ENCODE measurements around the gene TMEM238L. TPM values are rescaled to one million over a fixed set of nuclear protein-coding genes. Genes with fewer than 3 reads are reported as not detected.

Gene TMEM238L
- total RNA-seq, 4 donors from 2014 or later, result 0.22 TPM; not detected in 3

DNA sequence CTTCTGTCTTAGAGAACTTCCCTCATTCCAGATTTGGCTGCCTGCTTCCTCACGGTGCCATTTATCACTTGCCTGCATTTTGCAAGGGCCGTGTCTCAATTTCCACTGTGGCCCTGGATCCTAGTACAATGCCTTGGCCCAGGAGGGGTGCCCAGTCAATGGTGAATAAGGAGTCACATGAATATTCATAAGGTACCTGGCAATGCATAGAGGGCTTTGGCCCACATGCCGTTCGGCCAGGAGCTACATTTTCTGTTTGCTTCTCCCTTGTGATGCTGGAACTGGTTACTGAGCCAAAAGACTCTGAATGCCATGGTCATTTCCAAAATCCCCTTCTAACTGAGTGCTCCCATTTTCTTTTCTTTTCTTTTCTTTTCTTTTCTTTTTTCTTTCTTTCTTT is 38.8 kb upstream of the TMEM238L start:
- no peak overlapping the region for H3K27ac ChIP-seq
- ATAC-seq, result no peak
- intact Hi-C loops (cut with DNase I; ENCODE audit: low total_unique reads), result no loop called here
- H3K9me3 ChIP-seq, result no peaks in the 10 kb centered on the region
- TF ChIP-seq, protein P1, sequence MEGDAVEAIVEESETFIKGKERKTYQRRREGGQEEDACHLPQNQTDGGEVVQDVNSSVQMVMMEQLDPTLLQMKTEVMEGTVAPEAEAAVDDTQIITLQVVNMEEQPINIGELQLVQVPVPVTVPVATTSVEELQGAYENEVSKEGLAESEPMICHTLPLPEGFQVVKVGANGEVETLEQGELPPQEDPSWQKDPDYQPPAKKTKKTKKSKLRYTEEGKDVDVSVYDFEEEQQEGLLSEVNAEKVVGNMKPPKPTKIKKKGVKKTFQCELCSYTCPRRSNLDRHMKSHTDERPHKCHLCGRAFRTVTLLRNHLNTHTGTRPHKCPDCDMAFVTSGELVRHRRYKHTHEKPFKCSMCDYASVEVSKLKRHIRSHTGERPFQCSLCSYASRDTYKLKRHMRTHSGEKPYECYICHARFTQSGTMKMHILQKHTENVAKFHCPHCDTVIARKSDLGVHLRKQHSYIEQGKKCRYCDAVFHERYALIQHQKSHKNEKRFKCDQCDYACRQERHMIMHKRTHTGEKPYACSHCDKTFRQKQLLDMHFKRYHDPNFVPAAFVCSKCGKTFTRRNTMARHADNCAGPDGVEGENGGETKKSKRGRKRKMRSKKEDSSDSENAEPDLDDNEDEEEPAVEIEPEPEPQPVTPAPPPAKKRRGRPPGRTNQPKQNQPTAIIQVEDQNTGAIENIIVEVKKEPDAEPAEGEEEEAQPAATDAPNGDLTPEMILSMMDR (IDR thresholded peaks at IDR 0.05 in 4 of 5, conservative IDR thresholded peaks at IDR 0.05 in 1 of 5), result no peak
- TF ChIP-seq POLR2A (IDR thresholded peaks at IDR 0.05), result no peak
- DNase-seq, result no peak
- H3K4me3 ChIP-seq, result no peak overlapping the region
- peaks cover 0 to 5% (median 5%) of the 10 kb centered on the region in 3 donors for H3K27me3 ChIP-seq
- H3K4me1 ChIP-seq, result peaks cover 0 to 3% of the 10 kb centered on the region in 2 donors
- in situ Hi-C loops (cut with MboI; ENCODE audit: low sequenced_read_pairs in 4 of 4), result loop anchor here (5.0 to 25.0 kb wide), 4 partner anchors 105 to 205 kb away; partner anchors contain the start of gene TMEM220 (in 2 of the 4)
- no peaks in the 10 kb centered on the region for H3K36me3 ChIP-seq

DNA sequence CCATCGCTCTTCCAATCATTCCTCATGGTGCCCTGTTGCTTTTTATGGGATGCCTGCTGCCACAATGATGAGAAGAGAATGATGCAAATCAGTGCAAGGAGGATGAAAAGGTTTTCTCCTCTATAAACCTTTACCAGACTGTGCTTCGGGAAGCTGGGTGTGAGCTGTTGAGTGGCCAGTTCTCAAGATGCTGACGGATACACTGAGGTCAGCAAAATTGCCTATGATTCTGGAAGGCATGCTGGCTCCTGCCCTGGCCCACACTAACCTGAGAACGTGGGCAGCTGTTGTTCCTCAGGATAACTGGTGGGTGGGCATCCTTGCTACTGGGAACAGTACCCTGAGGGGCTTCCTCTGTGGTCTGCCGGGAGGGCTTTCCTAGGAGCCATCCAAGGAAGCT is 34.8 kb upstream of the TMEM238L start:
- no peaks in the 10 kb centered on the region for H3K4me1 ChIP-seq
- intact Hi-C loops (cut with DNase I; ENCODE audit: low total_unique reads) (no loop called here), in situ Hi-C loops (cut with MboI; ENCODE audit: low sequenced_read_pairs in 4 of 4) (loop anchor here in 1 of 4 donors (25.0 kb wide), 1 partner anchor 201 kb away; no protein-coding TSS in a partner anchor)
- DNase-seq (no peak), ATAC-seq (no peak)
- H3K27me3 ChIP-seq, result peaks cover 0 to 8% (median 0%) of the 10 kb centered on the region in 3 donors
- H3K4me3 ChIP-seq, result no peak overlapping the region
- no peak overlapping the region for H3K27ac ChIP-seq
- no peaks in the 10 kb centered on the region for H3K36me3 ChIP-seq
- H3K9me3 ChIP-seq, result no peaks in the 10 kb centered on the region
- TF ChIP-seq POLR2A (IDR thresholded peaks at IDR 0.05), result no peak

DNA sequence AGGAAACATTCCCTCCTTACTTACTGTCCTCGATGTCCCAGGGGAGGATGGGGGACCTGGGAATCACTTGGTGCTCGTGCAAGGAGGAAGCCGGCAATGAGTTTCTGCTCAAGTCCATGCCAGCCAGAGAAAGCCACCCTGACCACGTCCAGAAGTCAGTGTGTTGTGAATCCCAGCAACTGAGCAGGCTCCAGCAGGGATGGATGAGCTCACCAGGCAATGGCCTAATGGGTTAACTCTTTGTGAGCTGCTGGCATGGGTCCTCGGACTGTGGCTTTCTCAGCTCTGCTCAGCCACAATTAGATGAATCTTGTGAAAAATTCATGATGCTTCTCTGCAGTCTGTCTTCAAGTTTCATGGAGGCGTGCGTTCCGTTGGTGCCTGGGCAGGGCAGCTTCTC is 34.0 kb upstream of the TMEM238L start, which contains the start of gene PIRT:
Gene PIRT (minus strand): TSS at position 167 of the 400 bp plus-strand sequence. CDS start 12,442 bp downstream, outside the sequence.
- intact Hi-C loops (cut with DNase I; ENCODE audit: low total_unique reads) (no loop called here), in situ Hi-C loops (cut with MboI; ENCODE audit: low sequenced_read_pairs in 4 of 4) (loop anchor here in 1 of 4 donors (25.0 kb wide), 1 partner anchor 201 kb away; no protein-coding TSS in a partner anchor)
- ATAC-seq (no peak), DNase-seq (no peak)
- no peak within 1 kb of the TSS for H3K4me3 ChIP-seq
- no peaks in the 10 kb centered on the region for H3K9me3 ChIP-seq
- no peaks in the 10 kb centered on the region for H3K4me1 ChIP-seq
- H3K27ac ChIP-seq, result no peak within 1 kb of the TSS
- peaks cover 0 to 8% (median 0%) of the 10 kb centered on the region in 3 donors for H3K27me3 ChIP-seq
- H3K36me3 ChIP-seq, result no peaks in the 10 kb centered on the region
- TF ChIP-seq POLR2A (IDR thresholded peaks at IDR 0.05), result no peak
- TF ChIP-seq, protein P1 (IDR thresholded peaks at IDR 0.05 in 4 of 5, conservative IDR thresholded peaks at IDR 0.05 in 1 of 5), result no peak

DNA sequence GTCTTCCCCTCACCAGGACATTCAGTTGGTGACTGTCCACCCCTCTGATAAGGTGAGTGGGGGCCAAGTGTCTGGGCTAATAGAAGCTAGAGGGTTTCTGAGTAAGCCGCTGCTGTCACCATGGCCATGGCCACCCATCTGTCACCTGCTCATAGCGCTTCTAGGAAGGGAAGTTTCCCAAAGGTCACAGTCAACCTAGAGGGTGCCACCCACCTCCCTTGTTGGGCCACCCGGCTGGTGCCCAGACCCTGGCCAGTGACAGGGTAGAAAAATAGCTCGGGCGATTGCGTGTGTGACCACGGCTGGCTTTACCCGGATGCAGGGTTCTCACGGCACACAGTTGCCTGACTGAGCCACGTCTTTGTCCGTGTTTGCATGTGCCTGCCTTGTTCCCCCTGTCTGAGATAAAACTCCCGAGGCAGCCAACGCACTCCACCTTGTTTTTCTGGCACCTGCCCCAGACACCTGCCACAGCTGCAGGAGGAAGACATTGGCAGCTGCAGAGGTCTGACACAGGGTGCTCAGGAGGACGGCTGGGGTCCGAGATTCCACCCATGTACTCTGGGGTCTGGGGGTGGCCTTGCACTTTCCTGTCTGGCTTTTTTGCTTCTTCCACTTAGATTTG is 33.2 kb upstream of the TMEM238L start:
- TF ChIP-seq, protein P1 (IDR thresholded peaks at IDR 0.05 in 4 of 5, conservative IDR thresholded peaks at IDR 0.05 in 1 of 5), result no peak
- TF ChIP-seq POLR2A (IDR thresholded peaks at IDR 0.05), result no peak
- no peak for DNase-seq
- H3K27me3 ChIP-seq, result peaks cover 0 to 8% (median 0%) of the 10 kb centered on the region in 3 donors
- H3K4me1 ChIP-seq, result no peaks in the 10 kb centered on the region
- no peaks in the 10 kb centered on the region for H3K36me3 ChIP-seq
- H3K9me3 ChIP-seq, result no peaks in the 10 kb centered on the region
- in situ Hi-C loops (cut with MboI; ENCODE audit: low sequenced_read_pairs in 4 of 4) (loop anchor here in 1 of 4 donors (25.0 kb wide), 1 partner anchor 200 kb away; no protein-coding TSS in a partner anchor), intact Hi-C loops (cut with DNase I; ENCODE audit: low total_unique reads) (no loop called here)
- H3K4me3 ChIP-seq, result no peak overlapping the region
- no peak for ATAC-seq
- no peak overlapping the region for H3K27ac ChIP-seq

DNA sequence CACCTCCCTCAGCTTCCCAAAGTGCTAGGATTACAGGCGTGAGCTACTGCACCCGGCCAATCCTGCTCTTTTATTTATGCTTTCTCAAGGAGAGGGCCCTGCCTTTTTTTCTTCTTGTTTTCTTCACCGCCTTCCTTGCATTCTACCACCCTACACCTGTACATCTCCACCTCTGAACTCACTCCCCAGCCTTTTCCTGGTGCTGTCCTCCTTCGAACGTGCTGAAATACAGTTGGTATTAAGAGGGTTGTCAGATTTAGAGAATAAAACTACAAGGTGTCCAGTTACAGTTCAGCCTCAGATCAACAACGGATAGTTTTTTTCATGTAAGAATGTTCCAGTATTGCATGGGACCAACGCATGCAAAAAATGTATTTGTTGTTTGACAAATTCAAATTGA is 32.2 kb upstream of the TMEM238L start:
- H3K36me3 ChIP-seq, result no peaks in the 10 kb centered on the region
- no peak for ATAC-seq
- in situ Hi-C loops (cut with MboI; ENCODE audit: low sequenced_read_pairs in 4 of 4) (loop anchor here in 1 of 4 donors (25.0 kb wide), 1 partner anchor 199 kb away; no protein-coding TSS in a partner anchor), intact Hi-C loops (cut with DNase I; ENCODE audit: low total_unique reads) (no loop called here)
- no peaks in the 10 kb centered on the region for H3K9me3 ChIP-seq
- peaks cover 0 to 8% (median 0%) of the 10 kb centered on the region in 3 donors for H3K27me3 ChIP-seq
- H3K4me3 ChIP-seq, result no peak overlapping the region
- DNase-seq, result no peak
- no peak overlapping the region for H3K27ac ChIP-seq
- H3K4me1 ChIP-seq, result no peaks in the 10 kb centered on the region
- TF ChIP-seq POLR2A (IDR thresholded peaks at IDR 0.05), result no peak
- TF ChIP-seq, protein P1 (IDR thresholded peaks at IDR 0.05 in 4 of 5, conservative IDR thresholded peaks at IDR 0.05 in 1 of 5), result no peak

Data from gastrocnemius medialis (tissue), 4 donors.